GM21576 (cell line): ENCODE measurements around the gene SYNPR.

Source experiments
- ATAC-seq: cut with Tn5 transposase; IDR thresholded peaks from one replicate; pipeline ENCODE4 v1.9.1; 2021; ENCODE audit warnings: mild to moderate bottlenecking, moderate library complexity; ENCODE audit not compliant: unreplicated experiment

The SYNPR gene

GRCh38 chr3:63370094-63370493, 92.0 kb downstream of the SYNPR start:
- no peak for ATAC-seq

- ATAC-seq, result no peak
Measured at GRCh38 chr3:63383040-63383439, 104.9 kb downstream of the SYNPR start.

- no peak for ATAC-seq
Measured at GRCh38 chr3:63384382-63384781, 106.3 kb downstream of the SYNPR start.

GRCh38 chr3:63385629-63386028, 107.5 kb downstream of the SYNPR start:
- ATAC-seq, result no peak

- no peak for ATAC-seq
Measured at GRCh38 chr3:63386568-63386967, 108.5 kb downstream of the SYNPR start.

- no peak for ATAC-seq
Measured at GRCh38 chr3:63387568-63387967, 109.5 kb downstream of the SYNPR start.

- ATAC-seq, result no peak
Measured at GRCh38 chr3:63390710-63391230, 112.7 kb downstream of the SYNPR start.

GRCh38 chr3:63395960-63396359, 117.9 kb downstream of the SYNPR start:
- no peak for ATAC-seq

GRCh38 chr3:63400246-63400860, 122.2 kb downstream of the SYNPR start:
- ATAC-seq, result no peak

GRCh38 chr3:63405882-63406281, 127.8 kb downstream of the SYNPR start:
- ATAC-seq, result no peak

- ATAC-seq, result no peak
Measured at GRCh38 chr3:63413523-63413922, 135.4 kb downstream of the SYNPR start.

- no peak for ATAC-seq
Measured at GRCh38 chr3:63414607-63415006, 136.5 kb downstream of the SYNPR start.

GRCh38 chr3:63429905-63430304, 151.8 kb downstream of the SYNPR start:
- ATAC-seq, result no peak

GRCh38 chr3:63430875-63431274, 152.8 kb downstream of the SYNPR start:
- no peak for ATAC-seq

GRCh38 chr3:63437858-63438257, 159.8 kb downstream of the SYNPR start:
- ATAC-seq, result no peak

- ATAC-seq, result no peak
Measured at GRCh38 chr3:63438826-63439371, 160.8 kb downstream of the SYNPR start.

- ATAC-seq, result no peak
Measured at GRCh38 chr3:63441262-63441661, 163.2 kb downstream of the SYNPR start.

- no peak for ATAC-seq
Measured at GRCh38 chr3:63442918-63443317, 164.8 kb downstream of the SYNPR start.

- ATAC-seq, result no peak
Measured at GRCh38 chr3:63450023-63450422, 171.9 kb downstream of the SYNPR start.

- no peak for ATAC-seq
Measured at GRCh38 chr3:63450634-63451363, 172.7 kb downstream of the SYNPR start.

- ATAC-seq, result no peak
Measured at GRCh38 chr3:63456901-63457300, 178.8 kb downstream of the SYNPR start.

GRCh38 chr3:63458405-63458804, 180.3 kb downstream of the SYNPR start:
- no peak for ATAC-seq
